NT2/D1 (cell line): ENCODE measurements around the gene MOCS3.

Source experiments
- SUZ12 ChIP-seq: IDR thresholded peaks from 2 replicates; pipeline ENCODE4 v1.6.1; 2011; ENCODE audit not compliant: insufficient read length, insufficient read depth; ENCODE audit errors: extremely low read depth
- YY1 ChIP-seq: IDR thresholded peaks from 2 replicates; pipeline ENCODE4 v1.6.1; 2011; ENCODE audit not compliant: insufficient read length, insufficient read depth

- TF ChIP-seq SUZ12 (no peak), YY1 (no peak)
These were observed 44.0 kb downstream of the MOCS3 start for GRCh38 chr20:51002633-51003032.
